Spleen (tissue), 11 donors: Measurements from ENCODE around the gene BTBD19. TPM values are rescaled to one million over a fixed set of nuclear protein-coding genes. Genes with fewer than 3 reads are reported as not detected.
A peak's percentile ranks its signal among the peaks of the same experiment; 100 is the strongest.

Experiments
- DNase-seq: peaks from one replicate; pipeline ENCODE4 v3.0.0-alpha.2; 2020
- H3K27ac ChIP-seq, 8 donors: fragments of 200-600 bp; sonication (generic) in 7 of 8; 1 replicate in 4 of 8; 2 replicates in 4 of 8; pipeline versions ENCODE4 v1.5.0 to v1.8.0; 2016 to 2021; ENCODE audit warnings: inconsistent platforms in 4 of 8, mild to moderate bottlenecking in 4 of 8, moderate library complexity in 1 of 8
- H3K27me3 ChIP-seq, 7 donors: fragments of 200-600 bp; sonication (generic) in 6 of 7; replicated peaks in 1 of 7; 1 replicate in 4 of 7; 2 replicates in 3 of 7; pipeline versions ENCODE4 v1.5.0 to v1.8.0; 2016 to 2021; ENCODE audit warnings: inconsistent platforms in 3 of 7, mild to moderate bottlenecking in 1 of 7
- H3K36me3 ChIP-seq, 6 donors: fragments of 200-600 bp; sonication (generic) in 5 of 6; 1 replicate in 4 of 6; 2 replicates in 2 of 6; pipeline versions ENCODE4 v1.5.0 to v1.8.0; 2016 to 2021; ENCODE audit warnings: inconsistent platforms in 2 of 6
- H3K4me1 ChIP-seq, 6 donors: fragments of 200-600 bp; sonication (generic) in 5 of 6; 1 replicate in 3 of 6; 2 replicates in 3 of 6; pipeline versions ENCODE4 v1.5.0 to v1.8.0; 2016 to 2021; ENCODE audit warnings: inconsistent platforms in 3 of 6
- H3K4me3 ChIP-seq, 8 donors: fragments of 200-600 bp; sonication (generic) in 7 of 8; 1 replicate in 4 of 8; 2 replicates in 4 of 8; pipeline versions ENCODE4 v1.5.0 to v1.8.0; 2016 to 2021; ENCODE audit warnings: inconsistent platforms in 4 of 8, mild to moderate bottlenecking in 4 of 8, moderate library complexity in 2 of 8
- H3K9me3 ChIP-seq, 8 donors: fragments of 200-600 bp; sonication (generic) in 7 of 8; 1 replicate in 4 of 8; 2 replicates in 4 of 8; pipeline versions ENCODE4 v1.5.0 to v1.8.0; 2016 to 2021; ENCODE audit warnings: inconsistent platforms in 4 of 8
- CTCF ChIP-seq, 11 experiments: fragments of 200-600 bp in 7 of 11; fragments of 450-650 bp in 4 of 11; sonication (generic) in 4 of 11; IDR thresholded peaks in 8 of 11; conservative IDR thresholded peaks in 3 of 11; 1 replicate in 7 of 11; 2 replicates in 4 of 11; pipeline versions ENCODE4 v1.4.0 to v1.8.0; 2016 to 2021; ENCODE audit warnings: antibody characterized with exemption in 11 of 11, inconsistent platforms in 4 of 11, mild to moderate bottlenecking in 1 of 11
- POLR2A ChIP-seq, 3 donors: fragments of 450-650 bp; IDR thresholded peaks; one replicate each; pipeline ENCODE4 v1.5.1; 2017; ENCODE audit warnings: antibody characterized with exemption in 3 of 3, mild to moderate bottlenecking in 1 of 3
- POLR2AphosphoS5 ChIP-seq, 3 donors: sonication (generic); formaldehyde crosslinking; IDR thresholded peaks; one replicate each; pipeline ENCODE4 v1.5.1; 2017; ENCODE audit warnings: antibody characterized with exemption in 3 of 3
- WGBS, 5 donors: extraction: QIAGEN DNeasy Blood & Tissue Kit in 3 of 5; methylation state at CpG; one replicate each; pipeline versions ENCODE4 v1.1.5 to v1.1.7; 2013 to 2018; 5-methylcytosine and 5-hydroxymethylcytosine counted together
- intact Hi-C: fragments of 100-400 bp; cut with DNase I; formaldehyde crosslinking; loops from one replicate; pipeline ENCODE4 v1.15.0; 2023; ENCODE audit warnings: low total_unique reads
- polyA plus RNA-seq, 3 donors: library from polyadenylated mRNA; stranded (reverse); fragments of 200-250 nt; gene quantifications; one replicate each; pipeline ENCODE4 v1.2.1, GENCODE V29; 2013
- total RNA-seq, 7 donors: library from RNA; depleted of rRNA in 3 of 7; stranded (reverse); fragments of >200 nt in 3 of 7; fragmentation: NEBNext Ultra II Directional in 4 of 7; extraction: Animal tissue kit (Norgen Biotek cat#: 25700) in 4 of 7; gene quantifications; one replicate each; pipeline versions ENCODE4 v1.1.0 to v1.2.1, GENCODE V29; 2016 to 2021
- donor health status: healthy with polysubstance abuse.
- donor health status: DM: no; HTN: no; CAD: no; lungs with moderate emphysema.
- donor health status: DM: no; HTN: no; CAD: no.
- donor health status: Bipolar disorder and iron deficiency.
- donor health status: healthy.
- donor health status: DM: no; HTN: no; CAD: no.
- donor health status: DM: yes; HTN: yes; CAD: no.

BTBD19 gene
- total and polyA plus RNA-seq, 10 donors = 0.73 to 11.9 (median 5.7) TPM

GRCh38 chr1:44828841-44829440 is 20.6 kb downstream of the BTBD19 start:
- WGBS, 5 donors = 83 to 97% (median 95%) methylated on average over 5 to 15 of the region's 15 CpGs
- intact Hi-C loops = no loop called here
- Histone ChIP-seq H3K4me3 (no peak overlapping the region), H3K36me3 (no peaks in the 10 kb centered on the region), H3K27ac (no peak overlapping the region), H3K4me1 (peaks cover 0 to 70% (median 29%) of the 10 kb centered on the region in 6 donors), H3K27me3 (no peaks in the 10 kb centered on the region), H3K9me3 (no peaks in the 10 kb centered on the region)
- peak; percentile 70 for DNase-seq
- TF ChIP-seq POLR2A (IDR thresholded peaks at IDR 0.05) (no peak), CTCF (IDR thresholded peaks at IDR 0.05 in 8 of 11, conservative IDR thresholded peaks at IDR 0.05 in 3 of 11) (no peak), POLR2AphosphoS5 (IDR thresholded peaks at IDR 0.05) (no peak)

GRCh38 chr1:44829506-44830384 is 21.4 kb downstream of the BTBD19 start:
- intact Hi-C loops = no loop called here
- Histone ChIP-seq H3K27me3 (no peaks in the 10 kb centered on the region), H3K36me3 (no peaks in the 10 kb centered on the region), H3K4me3 (no peak overlapping the region), H3K27ac (no peak overlapping the region), H3K9me3 (no peaks in the 10 kb centered on the region), H3K4me1 (peaks cover 0 to 78% (median 32%) of the 10 kb centered on the region in 6 donors)
- DNase-seq = peak; percentile 69
- 53 to 91% (median 70%) methylated on average over 9 to 12 of the region's 12 CpGs for WGBS, 5 donors
- no peak for TF ChIP-seq POLR2AphosphoS5 (IDR thresholded peaks at IDR 0.05)
- TF ChIP-seq POLR2A (IDR thresholded peaks at IDR 0.05) = no peak
- no peak for TF ChIP-seq CTCF (IDR thresholded peaks at IDR 0.05 in 8 of 11, conservative IDR thresholded peaks at IDR 0.05 in 3 of 11)

GRCh38 chr1:44830900-44831304 is 22.6 kb downstream of the BTBD19 start:
- intact Hi-C loops = no loop called here
- H3K27me3 ChIP-seq = no peaks in the 10 kb centered on the region
- no peak overlapping the region for H3K4me3 ChIP-seq
- DNase-seq = peak; percentile 67
- 73 to 88% (median 82%) methylated on average over 10 of the region's 10 CpGs for WGBS, 5 donors
- no peak overlapping the region for H3K27ac ChIP-seq
- peaks cover 0 to 85% (median 35%) of the 10 kb centered on the region in 6 donors for H3K4me1 ChIP-seq
- TF ChIP-seq POLR2A (IDR thresholded peaks at IDR 0.05) (no peak), POLR2AphosphoS5 (IDR thresholded peaks at IDR 0.05) (no peak), CTCF (IDR thresholded peaks at IDR 0.05 in 8 of 11, conservative IDR thresholded peaks at IDR 0.05 in 3 of 11) (no peak)
- H3K36me3 ChIP-seq = no peaks in the 10 kb centered on the region
- H3K9me3 ChIP-seq = no peaks in the 10 kb centered on the region

- no peaks in the 10 kb centered on the region for H3K9me3 ChIP-seq
- TF ChIP-seq POLR2A (IDR thresholded peaks at IDR 0.05) (no peak), CTCF (IDR thresholded peaks at IDR 0.05 in 8 of 11, conservative IDR thresholded peaks at IDR 0.05 in 3 of 11) (no peak), POLR2AphosphoS5 (IDR thresholded peaks at IDR 0.05) (no peak)
- no peak overlapping the region for H3K4me3 ChIP-seq
- H3K27me3 ChIP-seq = no peaks in the 10 kb centered on the region
- peak; percentile 58 for DNase-seq
- no peak overlapping the region for H3K27ac ChIP-seq
- 30 to 50% (median 42%) methylated on average over 9 of the region's 9 CpGs for whole genome bisulfite sequencing, 5 donors
- H3K36me3 ChIP-seq = no peaks in the 10 kb centered on the region
- H3K4me1 ChIP-seq = peaks cover 0 to 85% (median 37%) of the 10 kb centered on the region in 6 donors
- intact Hi-C loops = no loop called here
Observed at GRCh38 chr1:44831516-44831915, 23.2 kb downstream of the BTBD19 start.
